Neural progenitor cell (in vitro differentiated cells): ENCODE data around the gene WFS1. TPM values are rescaled to one million over a fixed set of nuclear protein-coding genes. Genes with fewer than 3 reads are reported as not detected.

ENCODE experiments used
- DNase-seq: peaks from one replicate; pipeline ENCODE4 v3.0.0-alpha.2; 2016; ENCODE audit warnings: low spot score
- H2AFZ ChIP-seq: fragments of 200-600 bp; sonication (generic); replicated peaks from 2 replicates; pipeline ENCODE4 v1.6.1; 2016; ENCODE audit warnings: antibody characterized with exemption
- H3F3A ChIP-seq: fragments of 200-600 bp; sonication (generic); 2 replicates; pipeline ENCODE4 v1.6.1; 2016; ENCODE audit warnings: antibody characterized with exemption, low read depth
- H3K27ac ChIP-seq: fragments of 200-600 bp; sonication (generic); 2 replicates; pipeline ENCODE4 v1.5.1; 2016; ENCODE audit warnings: mild to moderate bottlenecking
- H3K27me3 ChIP-seq: fragments of 200-600 bp; sonication (generic); 2 replicates; pipeline ENCODE4 v1.6.1; 2016; ENCODE audit warnings: mild to moderate bottlenecking, moderate library complexity
- H3K36me3 ChIP-seq: fragments of 200-600 bp; sonication (generic); 2 replicates; pipeline ENCODE4 v1.5.1; 2016
- H3K4me1 ChIP-seq: fragments of 200-600 bp; sonication (generic); 2 replicates; pipeline ENCODE4 v1.6.1; 2016; ENCODE audit warnings: mixed run types
- H3K4me2 ChIP-seq: fragments of 200-600 bp; sonication (generic); 2 replicates; pipeline ENCODE4 v1.6.1; 2016
- H3K4me3 ChIP-seq: fragments of 200-600 bp; sonication (generic); 2 replicates; pipeline ENCODE4 v1.5.1; 2016
- H3K79me2 ChIP-seq: fragments of 200-600 bp; sonication (generic); 2 replicates; pipeline ENCODE4 v1.6.1; 2016; ENCODE audit warnings: low read depth
- H3K9ac ChIP-seq: fragments of 200-600 bp; sonication (generic); 2 replicates; pipeline ENCODE4 v1.6.1; 2016
- H3K9me3 ChIP-seq: fragments of 200-600 bp; sonication (generic); 2 replicates; pipeline ENCODE4 v1.5.1; 2016; ENCODE audit warnings: low read depth
- H4K20me1 ChIP-seq: fragments of 200-600 bp; sonication (generic); 2 replicates; pipeline ENCODE4 v1.6.1; 2016; ENCODE audit warnings: low read depth
- H3K27ac Mint-ChIP-seq: 3 replicates; pipeline ENCODE4 v1.8.0; 2021; ENCODE audit warnings: mixed read lengths
- H3K27me3 Mint-ChIP-seq: 2 replicates; pipeline ENCODE4 v1.8.0; 2022; ENCODE audit warnings: low read depth, mild to moderate bottlenecking, inconsistent platforms, moderate library complexity, mixed read lengths; ENCODE audit not compliant: insufficient read depth
- H3K36me3 Mint-ChIP-seq: 3 replicates; pipeline ENCODE4 v1.8.0; 2021; ENCODE audit warnings: mixed read lengths
- H3K4me1 Mint-ChIP-seq: 3 replicates; pipeline ENCODE4 v1.8.0; 2021; ENCODE audit warnings: mixed read lengths
- H3K4me3 Mint-ChIP-seq: 3 replicates; pipeline ENCODE4 v1.8.0; 2021; ENCODE audit warnings: mild to moderate bottlenecking, moderate library complexity, mixed read lengths
- H3K9me3 Mint-ChIP-seq: 3 replicates; pipeline ENCODE4 v1.8.0; 2020; ENCODE audit warnings: mixed read lengths
- CTCF ChIP-seq: fragments of 200-600 bp; sonication (generic); IDR thresholded peaks from 2 replicates; pipeline ENCODE4 v1.5.1; 2017; ENCODE audit warnings: antibody characterized with exemption, mild to moderate bottlenecking
- EZH2 ChIP-seq: fragments of 200-600 bp; sonication (generic); IDR thresholded peaks from 2 replicates; pipeline ENCODE4 v1.6.1; 2017; ENCODE audit warnings: antibody characterized with exemption, mild to moderate bottlenecking, moderate library complexity
- EZH2phosphoT487 ChIP-seq: fragments of 200-600 bp; sonication (generic); IDR thresholded peaks from 2 replicates; pipeline ENCODE4 v1.6.1; 2017; ENCODE audit warnings: antibody characterized with exemption
- total RNA-seq: library from RNA; depleted of rRNA; stranded (reverse); fragments of >200 nt; gene quantifications from 2 replicates; pipeline ENCODE4 v1.2.3, GENCODE V29; 2015; ENCODE audit warnings: low replicate concordance

The WFS1 gene
- total RNA-seq, 1 donor from 2014 or later = 8.8 TPM

GRCh38 chr4:6307230-6307629 lies 37.6 kb downstream of the WFS1 start:
- peaks cover 11% of the 10 kb centered on the region for H3K9me3 Mint-ChIP-seq
- no peak overlapping the region for H3K4me2 ChIP-seq
- H4K20me1 ChIP-seq = no peaks in the 10 kb centered on the region
- DNase-seq = no peak
- H3K27ac Mint-ChIP-seq = no peak overlapping the region
- H3F3A ChIP-seq = peaks cover 20% of the 10 kb centered on the region
- H3K27me3 ChIP-seq = peaks cover 39% of the 10 kb centered on the region
- H3K4me1 ChIP-seq = no peaks in the 10 kb centered on the region
- no peak overlapping the region for H3K9ac ChIP-seq
- H3K4me1 Mint-ChIP-seq = peaks cover 21% of the 10 kb centered on the region
- no peaks in the 10 kb centered on the region for H3K79me2 ChIP-seq
- TF ChIP-seq EZH2phosphoT487 = no peak
- peaks cover 5% of the 10 kb centered on the region for H3K36me3 Mint-ChIP-seq
- no peaks in the 10 kb centered on the region for H3K36me3 ChIP-seq
- H3K27me3 Mint-ChIP-seq = peaks cover 20% of the 10 kb centered on the region
- no peak overlapping the region for H3K27ac ChIP-seq
- H2AFZ ChIP-seq = no peak overlapping the region
- H3K4me3 Mint-ChIP-seq = no peak overlapping the region
- no peaks in the 10 kb centered on the region for H3K9me3 ChIP-seq
- no peak overlapping the region for H3K4me3 ChIP-seq

GRCh38 chr4:6307891-6308290 lies 38.2 kb downstream of the WFS1 start:
- H3K4me1 Mint-ChIP-seq = peaks cover 21% of the 10 kb centered on the region
- H3K36me3 Mint-ChIP-seq = no peaks in the 10 kb centered on the region
- peaks cover 11% of the 10 kb centered on the region for H3K9me3 Mint-ChIP-seq
- Histone ChIP-seq H3K9ac (no peak overlapping the region), H3K36me3 (no peaks in the 10 kb centered on the region), H3K79me2 (no peaks in the 10 kb centered on the region), H3K9me3 (no peaks in the 10 kb centered on the region), H3K27me3 (peaks cover 39% of the 10 kb centered on the region), H3K27ac (no peak overlapping the region), H4K20me1 (no peaks in the 10 kb centered on the region), H3K4me2 (no peak overlapping the region), H3K4me3 (no peak overlapping the region), H3F3A (peaks cover 20% of the 10 kb centered on the region), H3K4me1 (no peaks in the 10 kb centered on the region), H2AFZ (no peak overlapping the region)
- H3K27me3 Mint-ChIP-seq = peaks cover 20% of the 10 kb centered on the region
- DNase-seq = no peak
- H3K27ac Mint-ChIP-seq = no peak overlapping the region
- no peak overlapping the region for H3K4me3 Mint-ChIP-seq
- TF ChIP-seq EZH2 (no peak), CTCF (no peak), EZH2phosphoT487 (no peak)

GRCh38 chr4:6308899-6309643 lies 39.4 kb downstream of the WFS1 start:
- peak; percentile 83 for DNase-seq
- H3K4me3 Mint-ChIP-seq = peak overlapping the region; percentile 83
- Histone ChIP-seq H3K4me2 (peak overlapping the region; percentile 80), H3K27ac (no peak overlapping the region), H3K9ac (no peak overlapping the region), H2AFZ (peak overlapping the region; percentile 72), H3K4me3 (peak overlapping the region; percentile 48), H3F3A (peaks cover 20% of the 10 kb centered on the region), H3K79me2 (no peaks in the 10 kb centered on the region), H4K20me1 (no peaks in the 10 kb centered on the region), H3K9me3 (no peaks in the 10 kb centered on the region), H3K27me3 (peaks cover 39% of the 10 kb centered on the region), H3K4me1 (no peaks in the 10 kb centered on the region), H3K36me3 (no peaks in the 10 kb centered on the region)
- peaks cover 11% of the 10 kb centered on the region for H3K9me3 Mint-ChIP-seq
- H3K36me3 Mint-ChIP-seq = no peaks in the 10 kb centered on the region
- no peak overlapping the region for H3K27ac Mint-ChIP-seq
- H3K27me3 Mint-ChIP-seq = peaks cover 20% of the 10 kb centered on the region
- no peak for TF ChIP-seq EZH2phosphoT487
- TF ChIP-seq CTCF = peak; percentile 36
- peak; percentile 54 for TF ChIP-seq EZH2
- peaks cover 21% of the 10 kb centered on the region for H3K4me1 Mint-ChIP-seq

GRCh38 chr4:6309777-6310176 lies 40.1 kb downstream of the WFS1 start:
- peaks cover 39% of the 10 kb centered on the region for H3K27me3 ChIP-seq
- no peaks in the 10 kb centered on the region for H4K20me1 ChIP-seq
- H2AFZ ChIP-seq = peak overlapping the region; percentile 72
- H3K4me2 ChIP-seq = peak overlapping the region; percentile 80
- no peaks in the 10 kb centered on the region for H3K36me3 ChIP-seq
- Mint-ChIP-seq H3K4me1 (peaks cover 21% of the 10 kb centered on the region), H3K27me3 (peaks cover 20% of the 10 kb centered on the region), H3K27ac (no peak overlapping the region), H3K9me3 (peaks cover 11% of the 10 kb centered on the region), H3K36me3 (no peaks in the 10 kb centered on the region), H3K4me3 (peak overlapping the region; percentile 83)
- H3K4me3 ChIP-seq = peak overlapping the region; percentile 48
- H3K27ac ChIP-seq = no peak overlapping the region
- H3F3A ChIP-seq = peaks cover 20% of the 10 kb centered on the region
- no peaks in the 10 kb centered on the region for H3K4me1 ChIP-seq
- H3K9ac ChIP-seq = no peak overlapping the region
- TF ChIP-seq EZH2phosphoT487 (no peak), EZH2 (no peak), CTCF (no peak)
- DNase-seq = peak; percentile 41
- no peaks in the 10 kb centered on the region for H3K79me2 ChIP-seq
- H3K9me3 ChIP-seq = no peaks in the 10 kb centered on the region
